ENCODE results near the gene KCNK4. TPM values are rescaled to one million over a fixed set of nuclear protein-coding genes. Genes with fewer than 3 reads are reported as not detected.

KCNK4 gene
- polyA plus RNA-seq, 1 donor = 0.09 TPM

- H3K4me1 ChIP-seq (ENCODE audit: control insufficient read depth, insufficient read depth, low read length) = peaks cover 31% of the 10 kb centered on the region
- H3K9me3 ChIP-seq (ENCODE audit: control insufficient read depth, low read depth, low read length) = peaks cover 4% of the 10 kb centered on the region
- 40% methylated on average over 1 of the region's 55 CpGs for WGBS (ENCODE audit: insufficient coverage, low lambda C conversion rate)
- H3K27me3 ChIP-seq (ENCODE audit: control insufficient read depth, insufficient read depth, low read length) = peaks cover 16% of the 10 kb centered on the region
- peak overlapping the region; percentile 14 for H3K27ac ChIP-seq (ENCODE audit: low read length)
- H3K4me3 ChIP-seq (ENCODE audit: low read length) = peak overlapping the region; percentile 43
- H3K36me3 ChIP-seq (ENCODE audit: control insufficient read depth, insufficient read depth, low read length) = no peaks in the 10 kb centered on the region
- DNase-seq = peak; percentile 88 to 92
Measured at GRCh38 chr11:64341851-64342791, 51.0 kb downstream of the KCNK4 start.

- peaks cover 16% of the 10 kb centered on the region for H3K27me3 ChIP-seq (ENCODE audit: control insufficient read depth, insufficient read depth, low read length)
- H3K9me3 ChIP-seq (ENCODE audit: control insufficient read depth, low read depth, low read length) = peaks cover 4% of the 10 kb centered on the region
- no peak overlapping the region for H3K27ac ChIP-seq (ENCODE audit: low read length)
- no peaks in the 10 kb centered on the region for H3K36me3 ChIP-seq (ENCODE audit: control insufficient read depth, insufficient read depth, low read length)
- H3K4me3 ChIP-seq (ENCODE audit: low read length) = peak overlapping the region; percentile 10
- no CpG with 5 or more reads among the region's 29 CpGs for WGBS (ENCODE audit: insufficient coverage, low lambda C conversion rate)
- no peak for DNase-seq
- H3K4me1 ChIP-seq (ENCODE audit: control insufficient read depth, insufficient read depth, low read length) = peaks cover 31% of the 10 kb centered on the region
Measured at GRCh38 chr11:64342869-64343745, 52.0 kb downstream of the KCNK4 start.

DNA sequence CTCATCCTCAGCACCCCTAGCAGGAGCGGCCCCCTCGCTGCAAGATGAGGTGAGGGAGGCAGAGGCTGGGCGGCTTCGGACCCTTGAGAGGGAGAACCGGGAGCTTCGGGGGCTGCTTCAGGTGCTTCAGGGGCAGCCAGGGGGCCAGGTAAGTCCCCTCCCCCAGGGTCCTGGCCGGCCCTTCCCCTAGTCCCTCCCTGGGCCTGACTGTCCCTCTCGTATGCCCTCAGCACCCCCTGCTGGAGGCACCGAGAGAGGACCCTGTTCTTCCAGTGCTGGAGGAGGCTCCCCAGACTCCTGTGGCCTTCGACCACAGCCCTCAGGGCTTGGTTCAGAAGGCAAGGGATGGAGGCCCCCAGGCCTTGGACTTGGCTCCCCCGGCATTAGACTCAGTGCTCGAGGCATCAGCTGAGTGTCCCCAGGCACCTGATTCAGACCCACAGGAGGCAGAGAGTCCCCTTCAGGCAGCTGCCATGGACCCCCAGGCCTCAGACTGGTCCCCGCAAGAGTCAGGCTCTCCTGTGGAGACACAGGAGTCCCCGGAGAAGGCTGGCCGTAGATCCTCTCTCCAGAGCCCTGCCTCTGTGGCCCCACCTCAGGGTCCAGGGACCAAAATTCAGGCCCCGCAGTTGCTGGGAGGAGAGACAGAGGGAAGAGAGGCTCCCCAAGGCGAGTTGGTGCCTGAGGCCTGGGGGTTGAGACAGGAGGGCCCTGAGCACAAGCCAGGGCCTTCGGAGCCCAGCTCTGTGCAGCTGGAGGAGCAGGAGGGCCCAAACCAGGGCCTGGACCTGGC is 52.9 kb downstream of the KCNK4 start:
- Histone ChIP-seq H3K4me3 (ENCODE audit: low read length) (no peak overlapping the region), H3K4me1 (ENCODE audit: control insufficient read depth, insufficient read depth, low read length) (peaks cover 31% of the 10 kb centered on the region), H3K27ac (ENCODE audit: low read length) (peak overlapping the region; percentile 2), H3K27me3 (ENCODE audit: control insufficient read depth, insufficient read depth, low read length) (peaks cover 16% of the 10 kb centered on the region), H3K9me3 (ENCODE audit: control insufficient read depth, low read depth, low read length) (peaks cover 4% of the 10 kb centered on the region), H3K36me3 (ENCODE audit: control insufficient read depth, insufficient read depth, low read length) (no peaks in the 10 kb centered on the region)
- no CpG with 5 or more reads among the region's 18 CpGs for WGBS (ENCODE audit: insufficient coverage, low lambda C conversion rate)
- peak; percentile 69 to 76 for DNase-seq

GRCh38 chr11:64344787-64345186 is 53.7 kb downstream of the KCNK4 start:
- H3K4me3 ChIP-seq (ENCODE audit: low read length) = no peak overlapping the region
- H3K9me3 ChIP-seq (ENCODE audit: control insufficient read depth, low read depth, low read length) = peaks cover 4% of the 10 kb centered on the region
- no peaks in the 10 kb centered on the region for H3K36me3 ChIP-seq (ENCODE audit: control insufficient read depth, insufficient read depth, low read length)
- no peak overlapping the region for H3K27ac ChIP-seq (ENCODE audit: low read length)
- DNase-seq = no peak
- H3K4me1 ChIP-seq (ENCODE audit: control insufficient read depth, insufficient read depth, low read length) = peaks cover 31% of the 10 kb centered on the region
- H3K27me3 ChIP-seq (ENCODE audit: control insufficient read depth, insufficient read depth, low read length) = peaks cover 16% of the 10 kb centered on the region
- no CpG with 5 or more reads among the region's 28 CpGs for WGBS (ENCODE audit: insufficient coverage, low lambda C conversion rate)

DNA sequence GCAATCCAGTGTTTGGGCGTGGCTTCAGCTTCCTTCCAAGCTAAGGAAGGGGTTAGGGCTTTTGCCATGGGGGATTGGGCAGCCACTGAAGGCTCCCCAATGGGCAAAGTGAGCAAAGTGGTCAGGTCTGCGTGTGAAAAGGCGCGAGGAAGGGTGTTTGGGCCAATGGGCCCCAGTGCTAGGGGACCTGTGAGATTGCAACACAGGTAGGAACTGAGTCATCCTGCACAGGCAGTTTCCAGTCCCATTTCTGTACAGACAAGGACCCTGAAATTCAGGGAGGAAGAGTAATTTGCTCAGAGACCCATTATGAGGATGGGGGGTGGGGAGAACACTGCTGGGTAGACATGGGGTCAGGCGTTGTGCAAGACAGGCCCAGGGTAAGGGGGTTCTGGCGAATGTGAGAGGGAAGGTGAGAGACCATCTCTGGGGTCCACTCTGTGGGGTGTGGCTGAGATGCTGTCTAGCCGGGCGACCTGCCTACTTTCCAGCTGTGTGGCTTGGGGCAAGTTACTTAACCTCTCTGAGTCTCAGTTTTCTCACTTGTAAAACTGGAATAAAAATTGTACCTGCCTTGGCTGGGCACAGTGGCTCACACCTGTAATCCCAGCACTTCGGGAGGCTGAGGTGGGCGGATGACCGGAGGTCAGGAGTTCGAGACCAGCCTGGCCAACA is 56.2 kb downstream of the KCNK4 start:
- no peaks in the 10 kb centered on the region for H3K9me3 ChIP-seq (ENCODE audit: control insufficient read depth, low read depth, low read length)
- no peaks in the 10 kb centered on the region for H3K27me3 ChIP-seq (ENCODE audit: control insufficient read depth, insufficient read depth, low read length)
- H3K36me3 ChIP-seq (ENCODE audit: control insufficient read depth, insufficient read depth, low read length) = no peaks in the 10 kb centered on the region
- DNase-seq = no peak
- WGBS (ENCODE audit: insufficient coverage, low lambda C conversion rate) = no CpG with 5 or more reads among the region's 12 CpGs
- no peak overlapping the region for H3K4me3 ChIP-seq (ENCODE audit: low read length)
- peaks cover 17% of the 10 kb centered on the region for H3K4me1 ChIP-seq (ENCODE audit: control insufficient read depth, insufficient read depth, low read length)
- H3K27ac ChIP-seq (ENCODE audit: low read length) = no peak overlapping the region

GRCh38 chr11:64348383-64349024 is 57.4 kb downstream of the KCNK4 start:
- Histone ChIP-seq H3K9me3 (ENCODE audit: control insufficient read depth, low read depth, low read length) (no peaks in the 10 kb centered on the region), H3K4me3 (ENCODE audit: low read length) (no peak overlapping the region), H3K36me3 (ENCODE audit: control insufficient read depth, insufficient read depth, low read length) (no peaks in the 10 kb centered on the region), H3K27me3 (ENCODE audit: control insufficient read depth, insufficient read depth, low read length) (no peaks in the 10 kb centered on the region), H3K27ac (ENCODE audit: low read length) (no peak overlapping the region), H3K4me1 (ENCODE audit: control insufficient read depth, insufficient read depth, low read length) (peaks cover 10% of the 10 kb centered on the region)
- no CpG with 5 or more reads among the region's 14 CpGs for WGBS (ENCODE audit: insufficient coverage, low lambda C conversion rate)
- DNase-seq = no peak

DNA sequence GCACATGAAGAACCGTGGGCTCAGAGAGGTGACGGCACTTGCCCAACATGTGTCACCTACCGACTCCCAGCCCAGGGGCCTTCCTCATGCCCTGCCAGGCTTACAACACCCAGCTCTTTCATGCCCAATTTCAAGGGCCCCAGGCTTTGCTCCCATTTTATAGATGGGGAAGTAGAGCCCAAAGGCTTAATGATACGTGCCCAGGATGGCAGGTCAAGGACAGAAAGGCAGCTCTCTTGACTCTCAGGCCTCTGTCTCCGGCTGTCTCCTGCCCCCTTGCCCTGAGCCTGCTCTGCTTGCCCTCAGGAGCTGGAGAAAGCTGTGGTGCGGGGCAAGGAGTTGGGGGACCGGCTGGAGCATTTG is 57.9 kb downstream of the KCNK4 start:
- no peak for DNase-seq
- Histone ChIP-seq H3K36me3 (ENCODE audit: control insufficient read depth, insufficient read depth, low read length) (no peaks in the 10 kb centered on the region), H3K27ac (ENCODE audit: low read length) (no peak overlapping the region), H3K9me3 (ENCODE audit: control insufficient read depth, low read depth, low read length) (no peaks in the 10 kb centered on the region), H3K4me1 (ENCODE audit: control insufficient read depth, insufficient read depth, low read length) (peaks cover 4% of the 10 kb centered on the region), H3K4me3 (ENCODE audit: low read length) (no peak overlapping the region), H3K27me3 (ENCODE audit: control insufficient read depth, insufficient read depth, low read length) (no peaks in the 10 kb centered on the region)
- no CpG with 5 or more reads among the region's 7 CpGs for WGBS (ENCODE audit: insufficient coverage, low lambda C conversion rate)

DNA sequence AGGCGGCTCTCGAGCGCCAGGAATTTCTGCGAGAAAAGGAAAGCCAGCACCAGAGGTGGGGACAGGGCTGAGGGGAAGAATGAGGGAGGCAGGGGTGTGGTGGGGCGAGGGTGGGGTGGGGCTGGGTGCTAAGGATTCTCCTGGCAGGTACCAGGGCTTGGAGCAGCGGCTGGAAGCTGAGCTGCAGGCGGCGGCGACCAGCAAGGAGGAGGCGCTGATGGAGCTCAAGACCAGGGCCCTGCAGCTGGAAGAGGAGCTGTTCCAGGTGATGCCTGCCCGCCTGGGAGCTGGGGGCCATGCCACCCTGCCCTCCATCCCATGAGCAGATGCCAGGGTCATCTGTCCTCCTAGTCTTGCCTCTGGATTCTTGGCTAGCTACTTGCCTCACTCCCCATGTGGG is 58.3 kb downstream of the KCNK4 start:
- H3K4me1 ChIP-seq (ENCODE audit: control insufficient read depth, insufficient read depth, low read length) = peaks cover under 1% of the 10 kb centered on the region
- H3K27ac ChIP-seq (ENCODE audit: low read length) = no peak overlapping the region
- DNase-seq = no peak
- H3K27me3 ChIP-seq (ENCODE audit: control insufficient read depth, insufficient read depth, low read length) = no peaks in the 10 kb centered on the region
- no peaks in the 10 kb centered on the region for H3K36me3 ChIP-seq (ENCODE audit: control insufficient read depth, insufficient read depth, low read length)
- H3K9me3 ChIP-seq (ENCODE audit: control insufficient read depth, low read depth, low read length) = no peaks in the 10 kb centered on the region
- no CpG with 5 or more reads among the region's 11 CpGs for WGBS (ENCODE audit: insufficient coverage, low lambda C conversion rate)
- H3K4me3 ChIP-seq (ENCODE audit: low read length) = no peak overlapping the region

All from large intestine (tissue), 3 donors.